H9 (cell line): ENCODE results near the gene SNHG17. TPM values are rescaled to one million over a fixed set of nuclear protein-coding genes. Genes with fewer than 3 reads are reported as not detected.

Experiments
- DNase-seq: peaks from one replicate; pipeline ENCODE4 v3.0.0-alpha.2; 2017
- H2AFZ ChIP-seq: one replicate; pipeline ENCODE4 v1.6.1; 2013; ENCODE audit warnings: mild to moderate bottlenecking, low read length, control low read depth, moderate library complexity
- H2AK5ac ChIP-seq: 2 replicates; pipeline ENCODE4 v1.6.1; 2013; ENCODE audit warnings: low read length, control low read depth, mixed read lengths; ENCODE audit not compliant: insufficient read length
- H2BK120ac ChIP-seq: one replicate; pipeline ENCODE4 v1.6.1; 2013; ENCODE audit warnings: low read depth, mild to moderate bottlenecking, low read length, control low read depth, inconsistent platforms; ENCODE audit not compliant: poor library complexity, severe bottlenecking
- H2BK12ac ChIP-seq: 2 replicates; pipeline ENCODE4 v1.6.1; 2013; ENCODE audit warnings: low read length, control low read depth, mixed read lengths, low read depth; ENCODE audit not compliant: insufficient read length
- H2BK15ac ChIP-seq: 2 replicates; pipeline ENCODE4 v1.6.1; 2013; ENCODE audit warnings: low read depth, low read length, control low read depth
- H2BK20ac ChIP-seq: one replicate; pipeline ENCODE4 v1.6.1; 2013; ENCODE audit warnings: low read depth, mild to moderate bottlenecking, low read length, control low read depth, inconsistent platforms; ENCODE audit not compliant: poor library complexity, severe bottlenecking
- H2BK5ac ChIP-seq: 2 replicates; pipeline ENCODE4 v1.6.1; 2013; ENCODE audit warnings: low read length, control low read depth, mixed read lengths; ENCODE audit not compliant: insufficient read length
- H3K14ac ChIP-seq: 2 replicates; pipeline ENCODE4 v1.6.1; 2013; ENCODE audit warnings: low read length, control low read depth; ENCODE audit not compliant: insufficient read depth
- H3K18ac ChIP-seq: 2 replicates; pipeline ENCODE4 v1.6.1; 2013; ENCODE audit warnings: low read depth, mild to moderate bottlenecking, mixed read lengths, low read length, control low read depth; ENCODE audit not compliant: insufficient read length
- H3K23ac ChIP-seq: 2 replicates; pipeline ENCODE4 v1.6.1; 2013; ENCODE audit warnings: low read length, control low read depth, mixed read lengths, low read depth; ENCODE audit not compliant: insufficient read length
- H3K23me2 ChIP-seq: 2 replicates; pipeline ENCODE4 v1.6.1; 2013; ENCODE audit warnings: low read depth, mild to moderate bottlenecking, mixed read lengths, low read length, control low read depth; ENCODE audit not compliant: insufficient read length, poor library complexity, severe bottlenecking
- H3K27ac ChIP-seq: 2 replicates; pipeline ENCODE4 v1.5.1; 2013; ENCODE audit warnings: low read length, control low read depth, mixed read lengths, low read depth; ENCODE audit not compliant: insufficient read length
- H3K27me3 ChIP-seq: 2 replicates; pipeline ENCODE4 v1.6.1; 2013; ENCODE audit warnings: low read length, control low read depth, inconsistent platforms; ENCODE audit not compliant: insufficient read depth
- H3K4ac ChIP-seq: 2 replicates; pipeline ENCODE4 v1.6.1; 2013; ENCODE audit warnings: low read depth, mild to moderate bottlenecking, control low read depth, inconsistent platforms, low read length, moderate library complexity
- H3K4me1 ChIP-seq: 2 replicates; pipeline ENCODE4 v1.6.1; 2013; ENCODE audit warnings: low read length, control low read depth, inconsistent platforms; ENCODE audit not compliant: insufficient read depth
- H3K4me2 ChIP-seq: 2 replicates; pipeline ENCODE4 v1.6.1; 2013; ENCODE audit warnings: low read length, control low read depth, mixed read lengths; ENCODE audit not compliant: insufficient read length, insufficient read depth
- H3K56ac ChIP-seq: 2 replicates; pipeline ENCODE4 v1.6.1; 2013; ENCODE audit warnings: low read depth, mild to moderate bottlenecking, mixed read lengths, low read length, control low read depth; ENCODE audit not compliant: insufficient read length
- H3K79me1 ChIP-seq: 2 replicates; pipeline ENCODE4 v1.6.1; 2013; ENCODE audit warnings: low read depth, mild to moderate bottlenecking, moderate library complexity, low read length, control low read depth, inconsistent platforms; ENCODE audit not compliant: insufficient read depth, poor library complexity, severe bottlenecking
- H3K79me2 ChIP-seq: 2 replicates; pipeline ENCODE4 v1.6.1; 2013; ENCODE audit warnings: low read length, control low read depth, inconsistent platforms; ENCODE audit not compliant: insufficient read depth
- H3K9ac ChIP-seq: 2 replicates; pipeline ENCODE4 v1.6.1; 2013; ENCODE audit warnings: low read length, control low read depth, mixed read lengths; ENCODE audit not compliant: insufficient read length; ENCODE audit errors: extremely low read depth
- H3K9me3 ChIP-seq: one replicate; pipeline ENCODE4 v1.6.1; 2013; ENCODE audit warnings: low read depth, low read length, inconsistent platforms; ENCODE audit not compliant: control insufficient read depth
- H3T11ph ChIP-seq: one replicate; pipeline ENCODE4 v1.6.1; 2013; ENCODE audit warnings: mild to moderate bottlenecking, low read length, control low read depth, inconsistent platforms
- H4K20me1 ChIP-seq: one replicate; pipeline ENCODE4 v1.6.1; 2013; ENCODE audit not compliant: control insufficient read depth, insufficient read length, insufficient read depth
- H4K5ac ChIP-seq: 2 replicates; pipeline ENCODE4 v1.6.1; 2013; ENCODE audit warnings: low read depth, mild to moderate bottlenecking, mixed read lengths, low read length, control low read depth; ENCODE audit not compliant: insufficient read length
- H4K8ac ChIP-seq: replicated peaks from 2 replicates; pipeline ENCODE4 v1.6.1; 2013; ENCODE audit warnings: low read length, control low read depth, mixed read lengths, low read depth; ENCODE audit not compliant: insufficient read length
- H4K91ac ChIP-seq: 2 replicates; pipeline ENCODE4 v1.6.1; 2013; ENCODE audit warnings: low read depth, mild to moderate bottlenecking, moderate library complexity, mixed read lengths, low read length, control low read depth; ENCODE audit not compliant: insufficient read length
- H3K27ac Mint-ChIP-seq, 3 experiments: 2 replicates in 2 of 3; 3 replicates in 1 of 3; pipeline ENCODE4 v1.8.0; 2020 to 2021; ENCODE audit warnings: mixed read lengths in 3 of 3, mild to moderate bottlenecking in 1 of 3, moderate library complexity in 1 of 3
- H3K27me3 Mint-ChIP-seq: 2 replicates; pipeline ENCODE4 v1.8.0; 2021; ENCODE audit warnings: low read depth, mild to moderate bottlenecking, moderate library complexity, mixed read lengths
- H3K36me3 Mint-ChIP-seq, 3 experiments: 2 replicates in 2 of 3; 3 replicates in 1 of 3; pipeline ENCODE4 v1.8.0; 2020 to 2021; ENCODE audit warnings: low read depth in 3 of 3, mixed read lengths in 3 of 3; ENCODE audit not compliant: insufficient read depth in 1 of 3
- H3K4me1 Mint-ChIP-seq, 2 experiments: 2 replicates each; pipeline ENCODE4 v1.8.0; 2020; ENCODE audit warnings: mixed read lengths in 2 of 2
- H3K4me3 Mint-ChIP-seq, 2 experiments: 2 replicates in 1 of 2; 3 replicates in 1 of 2; pipeline ENCODE4 v1.8.0; 2020 to 2021; ENCODE audit warnings: mild to moderate bottlenecking in 2 of 2, mixed read lengths in 2 of 2, moderate library complexity in 1 of 2
- H3K9me3 Mint-ChIP-seq, 2 experiments: 2 replicates in 1 of 2; 3 replicates in 1 of 2; pipeline ENCODE4 v1.8.0; 2020; ENCODE audit warnings: mild to moderate bottlenecking in 2 of 2, mixed read lengths in 2 of 2, moderate library complexity in 1 of 2
- WGBS: extraction: QIAGEN DNeasy Blood & Tissue Kit; methylation state at CpG from one replicate; pipeline ENCODE4 v1.1.7; 2013; ENCODE audit warnings: missing lambda C conversion rate, low lambda C conversion rate, mixed read lengths; ENCODE audit not compliant: insufficient read length; ENCODE audit errors: extremely low coverage; 5-methylcytosine and 5-hydroxymethylcytosine counted together
- total RNA-seq: library from RNA; stranded (reverse); gene quantifications from 2 replicates; pipeline ENCODE4 v1.2.1, GENCODE V29; 2021
- TF ChIP-seq, protein P1 (sequence below): fragments of 200-600 bp; sonication (generic); conservative IDR thresholded peaks from 3 replicates; pipeline ENCODE4 v1.8.0; 2021; ENCODE audit warnings: antibody characterized with exemption, mild to moderate bottlenecking

The SNHG17 gene
- total RNA-seq, 1 experiment from 2014 or later, result 70.1 TPM

GRCh38 chr20:38405132-38405531 is 30.0 kb downstream of the SNHG17 start:
- no CpG with 5 or more reads among the region's 2 CpGs for WGBS
- H2BK12ac ChIP-seq, result no peak overlapping the region
- no peaks in the 10 kb centered on the region for H3K4me1 ChIP-seq
- H3K9me3 ChIP-seq, result no peaks in the 10 kb centered on the region
- Mint-ChIP-seq H3K27ac (no peak overlapping the region), H3K27me3 (no peaks in the 10 kb centered on the region), H3K36me3 (peaks cover 17 to 36% (median 20%) of the 10 kb centered on the region in 3 experiments), H3K4me1 (peaks cover 6% of the 10 kb centered on the region in 2 experiments; a peak in 2 of 4 replicates), H3K9me3 (peaks cover 24 to 30% of the 10 kb centered on the region in 2 experiments; a peak in 4 of 5 replicates), H3K4me3 (no peak overlapping the region)
- no peak overlapping the region for H3K14ac ChIP-seq
- H4K91ac ChIP-seq, result no peak overlapping the region
- no peak overlapping the region for H2BK15ac ChIP-seq
- H2BK5ac ChIP-seq, result no peak overlapping the region
- H3K4ac ChIP-seq, result no peak overlapping the region
- TF ChIP-seq, protein P1, sequence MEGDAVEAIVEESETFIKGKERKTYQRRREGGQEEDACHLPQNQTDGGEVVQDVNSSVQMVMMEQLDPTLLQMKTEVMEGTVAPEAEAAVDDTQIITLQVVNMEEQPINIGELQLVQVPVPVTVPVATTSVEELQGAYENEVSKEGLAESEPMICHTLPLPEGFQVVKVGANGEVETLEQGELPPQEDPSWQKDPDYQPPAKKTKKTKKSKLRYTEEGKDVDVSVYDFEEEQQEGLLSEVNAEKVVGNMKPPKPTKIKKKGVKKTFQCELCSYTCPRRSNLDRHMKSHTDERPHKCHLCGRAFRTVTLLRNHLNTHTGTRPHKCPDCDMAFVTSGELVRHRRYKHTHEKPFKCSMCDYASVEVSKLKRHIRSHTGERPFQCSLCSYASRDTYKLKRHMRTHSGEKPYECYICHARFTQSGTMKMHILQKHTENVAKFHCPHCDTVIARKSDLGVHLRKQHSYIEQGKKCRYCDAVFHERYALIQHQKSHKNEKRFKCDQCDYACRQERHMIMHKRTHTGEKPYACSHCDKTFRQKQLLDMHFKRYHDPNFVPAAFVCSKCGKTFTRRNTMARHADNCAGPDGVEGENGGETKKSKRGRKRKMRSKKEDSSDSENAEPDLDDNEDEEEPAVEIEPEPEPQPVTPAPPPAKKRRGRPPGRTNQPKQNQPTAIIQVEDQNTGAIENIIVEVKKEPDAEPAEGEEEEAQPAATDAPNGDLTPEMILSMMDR, result no peak
- no peak overlapping the region for H3K56ac ChIP-seq
- H3K9ac ChIP-seq, result no peak overlapping the region
- no peak overlapping the region for H2AK5ac ChIP-seq
- no peaks in the 10 kb centered on the region for H4K20me1 ChIP-seq
- H2BK20ac ChIP-seq, result no peak overlapping the region
- H3K23ac ChIP-seq, result no peak overlapping the region
- H3K27me3 ChIP-seq, result no peaks in the 10 kb centered on the region
- no peak for DNase-seq
- H4K8ac ChIP-seq, result no peak overlapping the region
- no peaks in the 10 kb centered on the region for H3K23me2 ChIP-seq
- H3K27ac ChIP-seq, result no peak overlapping the region
- H2AFZ ChIP-seq, result no peak overlapping the region
- H3K79me1 ChIP-seq, result no peaks in the 10 kb centered on the region
- H3K4me2 ChIP-seq, result no peak overlapping the region
- H2BK120ac ChIP-seq, result no peak overlapping the region
- H3K79me2 ChIP-seq, result no peaks in the 10 kb centered on the region
- H3T11ph ChIP-seq, result no peak overlapping the region
- H4K5ac ChIP-seq, result no peak overlapping the region
- no peak overlapping the region for H3K18ac ChIP-seq
